Calu3 (cell line): ENCODE data around the gene ZFYVE26. TPM values are rescaled to one million over a fixed set of nuclear protein-coding genes. Genes with fewer than 3 reads are reported as not detected.
A peak's percentile ranks its signal among the peaks of the same experiment; 100 is the strongest.

Experiments used
- BruUV-seq: library from RNA; stranded (reverse); fragments of 400-500 nt; replicated peaks from 2 replicates; lab custom pipeline; 2021; lab: Mats Ljungman, UMichigan
- CTCF ChIA-PET: fragments of 300-600 bp; sonication (Branson Sonifier 250); formaldehyde crosslinking; loops from one replicate; lab custom pipeline; 2022; ENCODE audit warnings: antibody characterized with exemption; lab: Charles Lee
- DNase-seq: peaks from one replicate; pipeline ENCODE4 v3.0.0; 2022
- H3K27ac Mint-ChIP-seq: one replicate; pipeline ENCODE4 v1.8.0; 2022; ENCODE audit warnings: mixed read lengths; ENCODE audit not compliant: unreplicated experiment
- H3K27me3 Mint-ChIP-seq: one replicate; pipeline ENCODE4 v1.8.0; 2022; ENCODE audit warnings: mixed read lengths; ENCODE audit not compliant: unreplicated experiment
- H3K36me3 Mint-ChIP-seq: one replicate; pipeline ENCODE4 v1.8.0; 2022; ENCODE audit warnings: mild to moderate bottlenecking, moderate library complexity, mixed read lengths; ENCODE audit not compliant: insufficient read depth, unreplicated experiment
- H3K4me1 Mint-ChIP-seq: one replicate; pipeline ENCODE4 v1.8.0; 2022; ENCODE audit warnings: mild to moderate bottlenecking, low read depth, mixed read lengths; ENCODE audit not compliant: unreplicated experiment
- H3K4me3 Mint-ChIP-seq: one replicate; pipeline ENCODE4 v1.8.0; 2022; ENCODE audit warnings: mild to moderate bottlenecking, low read depth, moderate library complexity, mixed read lengths; ENCODE audit not compliant: unreplicated experiment
- H3K9me3 Mint-ChIP-seq: one replicate; pipeline ENCODE4 v1.8.0; 2022; ENCODE audit warnings: low read depth, mixed read lengths; ENCODE audit not compliant: unreplicated experiment
- intact Hi-C: fragments of 100-400 bp; cut with micrococcal nuclease; formaldehyde crosslinking; loops from one replicate; pipeline ENCODE4 v1.10.0; 2022; ENCODE audit not compliant: unreplicated experiment
- total RNA-seq: library from RNA; stranded (reverse); gene quantifications from 2 replicates; pipeline ENCODE4 v1.2.3, GENCODE V29; 2022
- TF ChIP-seq, protein P1 (sequence below): fragments of 200-600 bp; IDR thresholded peaks from one replicate; pipeline ENCODE4 v1.8.0; 2022; ENCODE audit warnings: antibody characterized with exemption; ENCODE audit not compliant: unreplicated experiment

ZFYVE26 gene
- total RNA-seq, 1 experiment from 2014 or later: 19.9 TPM

GRCh38 chr14:67814821-67815220 lies 1.6 kb downstream of the ZFYVE26 start:
- CTCF ChIA-PET: no interaction called here
- TF ChIP-seq, protein P1, sequence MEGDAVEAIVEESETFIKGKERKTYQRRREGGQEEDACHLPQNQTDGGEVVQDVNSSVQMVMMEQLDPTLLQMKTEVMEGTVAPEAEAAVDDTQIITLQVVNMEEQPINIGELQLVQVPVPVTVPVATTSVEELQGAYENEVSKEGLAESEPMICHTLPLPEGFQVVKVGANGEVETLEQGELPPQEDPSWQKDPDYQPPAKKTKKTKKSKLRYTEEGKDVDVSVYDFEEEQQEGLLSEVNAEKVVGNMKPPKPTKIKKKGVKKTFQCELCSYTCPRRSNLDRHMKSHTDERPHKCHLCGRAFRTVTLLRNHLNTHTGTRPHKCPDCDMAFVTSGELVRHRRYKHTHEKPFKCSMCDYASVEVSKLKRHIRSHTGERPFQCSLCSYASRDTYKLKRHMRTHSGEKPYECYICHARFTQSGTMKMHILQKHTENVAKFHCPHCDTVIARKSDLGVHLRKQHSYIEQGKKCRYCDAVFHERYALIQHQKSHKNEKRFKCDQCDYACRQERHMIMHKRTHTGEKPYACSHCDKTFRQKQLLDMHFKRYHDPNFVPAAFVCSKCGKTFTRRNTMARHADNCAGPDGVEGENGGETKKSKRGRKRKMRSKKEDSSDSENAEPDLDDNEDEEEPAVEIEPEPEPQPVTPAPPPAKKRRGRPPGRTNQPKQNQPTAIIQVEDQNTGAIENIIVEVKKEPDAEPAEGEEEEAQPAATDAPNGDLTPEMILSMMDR: no peak
- Mint-ChIP-seq H3K9me3 (no peaks in the 10 kb centered on the region), H3K36me3 (peaks cover 35% of the 10 kb centered on the region), H3K27ac (no peak overlapping the region), H3K27me3 (no peaks in the 10 kb centered on the region), H3K4me1 (peaks cover 12% of the 10 kb centered on the region), H3K4me3 (peak overlapping the region; percentile 86)
- intact Hi-C loops: no loop called here
- no peak for DNase-seq
- no TSS peak for BruUV-seq

GRCh38 chr14:67806246-67806645 lies 10.1 kb downstream of the ZFYVE26 start:
- peaks cover 12% of the 10 kb centered on the region for H3K36me3 Mint-ChIP-seq
- CTCF ChIA-PET: no interaction called here
- no TSS peak for BruUV-seq
- H3K27me3 Mint-ChIP-seq: no peaks in the 10 kb centered on the region
- H3K4me3 Mint-ChIP-seq: no peak overlapping the region
- TF ChIP-seq, protein P1: no peak
- DNase-seq: no peak
- H3K27ac Mint-ChIP-seq: no peak overlapping the region
- H3K4me1 Mint-ChIP-seq: no peaks in the 10 kb centered on the region
- intact Hi-C loops: no loop called here
- no peaks in the 10 kb centered on the region for H3K9me3 Mint-ChIP-seq

DNA sequence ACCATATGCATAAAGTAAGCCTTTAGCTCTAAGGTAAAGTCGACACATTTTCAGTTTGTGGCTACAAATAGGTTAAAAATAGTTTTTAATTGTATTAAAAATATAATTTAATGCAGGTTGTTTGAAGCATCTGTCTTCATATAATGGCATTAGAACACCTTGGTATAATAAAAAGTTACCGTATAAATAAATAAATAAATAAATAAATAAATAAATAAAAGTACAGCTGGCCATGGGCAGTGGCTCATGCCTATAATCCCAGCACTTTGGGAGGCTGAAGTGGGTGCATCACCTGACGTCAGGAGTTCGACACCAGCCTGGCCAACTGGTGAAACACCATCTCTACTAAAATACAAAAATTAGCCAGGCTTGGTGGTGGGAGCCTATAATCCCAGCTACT lies 15.6 kb downstream of the ZFYVE26 start:
- Mint-ChIP-seq H3K36me3 (peaks cover 4% of the 10 kb centered on the region), H3K9me3 (no peaks in the 10 kb centered on the region), H3K27ac (no peak overlapping the region), H3K4me1 (no peaks in the 10 kb centered on the region), H3K27me3 (no peaks in the 10 kb centered on the region), H3K4me3 (no peak overlapping the region)
- no TSS peak for BruUV-seq
- intact Hi-C loops: no loop called here
- TF ChIP-seq, protein P1: no peak
- CTCF ChIA-PET: interaction anchor here (0.6 kb wide), 1 partner anchor 30 kb away, joined by 10 read pairs; no protein-coding TSS in a partner anchor
- no peak for DNase-seq

DNA sequence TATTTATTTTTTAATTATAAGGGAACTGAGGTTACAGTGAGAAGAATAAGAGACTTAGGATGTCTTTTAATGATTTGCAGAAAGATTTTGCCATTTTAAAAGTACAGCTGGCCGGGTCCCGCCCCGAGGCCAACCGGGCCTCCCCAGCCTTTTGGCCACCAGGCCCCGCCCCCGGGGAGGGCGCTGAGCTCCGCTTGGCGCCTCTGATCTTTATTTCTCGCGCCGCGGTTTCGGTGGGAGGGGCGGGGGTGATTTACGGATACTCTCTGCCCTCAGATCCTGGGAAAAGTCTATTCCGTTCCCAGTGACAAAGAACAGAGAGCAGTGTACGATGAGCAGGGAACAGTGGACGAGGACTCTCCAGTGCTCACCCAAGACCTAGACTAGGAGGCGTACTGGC lies 17.7 kb downstream of the ZFYVE26 start:
- CTCF ChIA-PET: interaction anchor here (0.5 kb wide), 1 partner anchor 12 kb away, joined by 3 read pairs; no protein-coding TSS in a partner anchor
- H3K36me3 Mint-ChIP-seq: peaks cover 4% of the 10 kb centered on the region

More for the DNA sequence above, 17.7 kb downstream of the ZFYVE26 start:
- no peak overlapping the region for H3K27ac Mint-ChIP-seq
- intact Hi-C loops: no loop called here
- no peaks in the 10 kb centered on the region for H3K9me3 Mint-ChIP-seq
- TF ChIP-seq, protein P1: no peak
- H3K4me1 Mint-ChIP-seq: no peaks in the 10 kb centered on the region
- no peak overlapping the region for H3K4me3 Mint-ChIP-seq
- H3K27me3 Mint-ChIP-seq: no peaks in the 10 kb centered on the region
- BruUV-seq: no TSS peak
- no peak for DNase-seq
